Fibroblast of peridontal ligament (primary cell): Measurements from ENCODE around the gene UTP3.
"Not testable (repeated sequence)": the region's sequence is repeated elsewhere in the genome, so short reads cannot be mapped to it uniquely, and the experiment has no call there.

Experiments
- DNase-seq: peaks from one replicate; pipeline ENCODE4 v3.0.0-alpha.2; 2010; ENCODE audit errors: extremely low read depth

The UTP3 gene, protein sequence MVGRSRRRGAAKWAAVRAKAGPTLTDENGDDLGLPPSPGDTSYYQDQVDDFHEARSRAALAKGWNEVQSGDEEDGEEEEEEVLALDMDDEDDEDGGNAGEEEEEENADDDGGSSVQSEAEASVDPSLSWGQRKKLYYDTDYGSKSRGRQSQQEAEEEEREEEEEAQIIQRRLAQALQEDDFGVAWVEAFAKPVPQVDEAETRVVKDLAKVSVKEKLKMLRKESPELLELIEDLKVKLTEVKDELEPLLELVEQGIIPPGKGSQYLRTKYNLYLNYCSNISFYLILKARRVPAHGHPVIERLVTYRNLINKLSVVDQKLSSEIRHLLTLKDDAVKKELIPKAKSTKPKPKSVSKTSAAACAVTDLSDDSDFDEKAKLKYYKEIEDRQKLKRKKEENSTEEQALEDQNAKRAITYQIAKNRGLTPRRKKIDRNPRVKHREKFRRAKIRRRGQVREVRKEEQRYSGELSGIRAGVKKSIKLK

DNA sequence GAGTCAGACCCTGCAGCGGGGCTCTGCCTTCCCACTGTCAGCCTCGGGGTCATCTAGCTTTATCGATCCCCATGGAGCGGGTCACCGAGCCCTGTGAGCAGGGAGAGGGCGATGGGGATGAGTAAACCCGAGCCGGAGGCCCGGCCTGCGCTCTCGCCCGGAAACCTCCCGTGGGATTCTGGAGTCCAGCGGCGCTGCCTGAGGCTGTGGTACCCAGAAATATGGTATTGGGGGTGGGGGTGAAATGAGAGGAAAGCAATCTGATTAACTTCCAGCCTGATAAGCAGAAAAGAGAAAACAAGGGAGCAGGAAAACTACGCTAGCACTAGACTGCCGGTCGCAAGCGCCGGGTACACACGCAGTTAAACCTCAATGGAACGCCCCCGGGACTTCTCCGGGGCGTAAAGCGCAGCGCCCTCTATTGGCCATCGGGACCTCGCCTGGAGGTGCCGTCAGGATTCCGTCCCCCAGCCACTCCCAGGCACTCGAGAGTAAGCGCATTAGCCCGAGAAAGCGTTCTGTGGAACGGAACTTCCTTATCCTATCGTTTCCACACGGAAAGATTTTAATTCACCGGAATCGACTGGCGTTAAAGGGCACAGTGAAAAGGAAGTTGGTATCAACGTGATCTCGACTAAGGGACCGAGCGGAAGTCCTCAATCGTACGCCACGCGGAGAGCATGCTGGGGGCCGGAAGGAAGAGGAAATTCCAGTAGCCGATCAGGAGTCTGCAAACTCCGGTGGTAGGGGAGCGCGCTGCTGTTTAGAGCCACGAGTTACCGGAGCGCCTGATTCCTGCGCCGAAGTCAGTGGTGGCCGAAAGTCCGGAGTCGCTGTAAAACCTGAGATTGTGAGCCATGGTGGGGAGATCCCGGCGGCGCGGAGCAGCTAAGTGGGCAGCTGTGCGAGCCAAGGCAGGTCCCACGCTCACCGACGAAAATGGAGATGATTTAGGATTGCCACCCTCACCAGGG lies at the start of gene UTP3:
Gene UTP3 (plus strand): TSS at position 712 of the 974 bp plus-strand sequence. CDS start 146 bp downstream, at position 858.
- peak; percentile 100 for DNase-seq

DNA sequence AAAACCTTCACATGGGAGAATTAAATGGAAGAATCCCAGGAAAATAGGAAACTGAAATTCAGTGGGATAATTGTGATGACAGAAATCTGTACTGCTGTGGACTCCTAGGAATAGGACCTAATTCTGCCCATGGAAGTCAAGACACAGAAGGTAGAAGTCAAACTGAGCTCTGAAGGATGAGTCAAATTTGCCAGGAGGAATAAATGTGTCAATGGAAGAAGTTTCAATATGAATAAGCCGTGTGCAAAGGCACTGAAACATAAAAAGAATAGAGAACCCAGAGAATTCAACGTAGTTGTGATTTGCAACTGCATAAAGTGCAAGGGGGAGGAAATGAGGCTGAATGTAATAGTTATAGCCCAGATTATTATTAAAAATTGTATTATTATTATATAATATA lies 48.1 kb upstream of the UTP3 start:
- no peak for DNase-seq

DNA sequence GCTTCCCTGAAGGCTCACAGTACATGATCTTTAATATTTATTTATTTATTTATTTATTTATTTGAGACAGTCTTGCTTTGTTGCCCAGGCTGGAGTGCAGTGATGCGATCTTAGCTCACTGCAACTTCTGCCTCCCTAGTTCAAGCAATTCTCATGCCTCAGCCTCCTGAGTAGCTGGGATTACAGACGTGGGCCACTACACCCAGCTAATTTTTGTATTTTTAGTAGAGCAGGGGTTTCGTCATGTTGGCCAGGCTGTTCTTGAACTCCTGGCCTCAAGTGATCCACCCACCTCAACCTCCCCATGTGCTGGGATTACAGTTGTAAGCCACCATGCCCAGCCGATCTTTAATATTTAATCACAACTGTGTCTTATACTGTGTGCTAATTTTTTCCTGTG lies 37.6 kb upstream of the UTP3 start:
- DNase-seq: not testable (repeated sequence)

DNA sequence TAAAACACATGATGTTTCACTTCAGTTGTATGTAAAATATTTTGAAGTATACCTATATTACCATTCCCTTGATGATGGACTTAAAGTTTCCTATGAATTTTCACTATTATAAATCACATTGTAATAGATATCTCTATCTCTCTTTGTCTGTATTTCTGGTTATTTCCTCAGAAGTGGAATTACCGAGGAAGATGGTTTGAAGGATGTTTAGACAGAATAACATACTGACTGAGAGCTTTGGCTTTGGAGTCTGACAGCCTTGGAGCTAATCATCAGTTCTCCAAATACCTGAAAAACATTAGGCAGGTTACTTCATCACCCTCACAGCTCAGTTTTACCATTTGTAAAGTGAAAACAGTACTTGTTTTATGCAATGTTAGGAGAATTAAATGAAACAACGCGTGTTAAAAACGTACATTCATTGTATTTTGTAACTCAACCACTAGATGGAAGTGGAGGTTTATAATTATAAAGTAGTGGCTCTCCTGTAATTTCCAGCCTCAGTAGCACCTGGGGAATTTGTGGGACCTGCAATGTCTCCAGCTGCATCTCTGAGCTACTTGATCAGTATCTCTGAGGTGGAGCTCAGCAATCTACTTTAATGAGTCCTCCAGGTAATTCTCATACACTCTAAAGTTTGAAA lies 36.3 kb upstream of the UTP3 start:
- DNase-seq: peak; percentile 68

DNA sequence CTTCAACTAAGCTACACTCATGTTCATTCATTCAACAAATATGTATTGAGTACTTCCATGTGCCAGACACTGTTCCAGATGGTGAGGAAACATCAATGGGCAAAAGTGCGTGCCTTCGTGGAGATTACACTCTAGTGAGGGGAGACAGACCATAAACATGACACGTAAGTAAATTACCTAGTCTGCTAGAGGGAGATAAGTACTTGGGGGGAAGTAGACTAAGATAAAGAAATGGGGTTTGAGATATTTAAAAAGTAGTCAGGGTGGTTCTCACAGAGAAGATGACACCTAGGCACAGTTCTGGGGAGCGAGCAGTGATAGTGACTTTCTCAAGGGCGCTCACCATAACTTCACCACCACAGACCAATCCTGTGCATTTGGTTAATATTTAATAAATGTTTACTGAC lies 33.7 kb upstream of the UTP3 start:
- no peak for DNase-seq

DNA sequence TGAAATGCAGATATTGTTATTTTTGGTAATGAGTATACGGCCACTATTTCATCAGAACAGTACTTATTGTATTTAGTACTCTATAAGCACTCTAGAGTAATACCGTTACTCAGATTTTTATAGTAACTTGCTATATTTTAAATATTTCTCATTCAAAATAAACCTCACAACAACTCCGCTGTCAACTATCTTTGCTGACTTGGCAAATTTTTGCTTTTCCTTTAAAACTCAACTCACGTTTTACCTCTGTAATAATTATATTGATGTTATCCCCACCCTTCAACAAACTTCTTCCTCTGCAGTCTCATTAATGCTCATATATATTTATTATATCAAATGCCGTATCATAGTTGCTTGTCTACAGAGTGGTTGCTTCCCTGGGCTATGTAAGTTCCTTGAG lies 31.0 kb upstream of the UTP3 start:
- DNase-seq: no peak

DNA sequence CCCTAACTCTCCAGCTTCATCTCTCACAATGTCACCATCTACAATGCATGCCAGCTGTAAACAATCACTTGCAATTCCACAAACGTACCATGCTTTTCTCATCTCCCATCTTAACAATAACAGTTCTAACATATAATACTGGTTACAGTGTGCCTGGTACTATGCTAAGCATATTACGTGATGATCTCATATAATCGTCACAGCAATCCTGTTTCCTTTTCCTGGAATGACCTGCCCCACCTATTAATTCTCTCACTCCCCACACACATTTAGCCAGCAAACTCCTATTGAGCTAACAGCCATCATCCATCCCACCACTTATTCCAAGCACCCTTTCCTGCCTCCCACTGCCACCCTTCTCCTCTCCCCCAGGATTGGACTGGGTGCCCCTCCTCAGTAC lies 29.9 kb upstream of the UTP3 start:
- DNase-seq: no peak

DNA sequence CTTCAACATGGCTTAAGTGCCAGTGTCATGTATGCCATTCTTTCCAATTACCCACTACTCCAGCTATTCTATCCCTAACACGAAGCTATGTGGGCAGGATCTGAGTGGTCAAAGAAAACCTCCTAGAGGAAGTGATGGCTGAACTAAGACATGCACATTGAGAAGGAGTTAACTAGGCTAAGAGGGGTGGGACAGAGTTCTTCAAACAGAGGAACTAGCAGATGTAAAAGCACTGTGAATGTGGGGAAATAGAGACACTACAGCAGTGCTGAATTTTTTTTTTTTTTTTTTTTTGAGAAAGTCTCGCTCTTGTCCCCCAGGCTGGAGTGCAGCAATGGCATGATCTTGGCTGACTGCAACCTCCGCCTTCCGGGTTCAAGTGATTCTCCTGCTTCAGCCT lies 28.2 kb upstream of the UTP3 start:
- DNase-seq: no peak

DNA sequence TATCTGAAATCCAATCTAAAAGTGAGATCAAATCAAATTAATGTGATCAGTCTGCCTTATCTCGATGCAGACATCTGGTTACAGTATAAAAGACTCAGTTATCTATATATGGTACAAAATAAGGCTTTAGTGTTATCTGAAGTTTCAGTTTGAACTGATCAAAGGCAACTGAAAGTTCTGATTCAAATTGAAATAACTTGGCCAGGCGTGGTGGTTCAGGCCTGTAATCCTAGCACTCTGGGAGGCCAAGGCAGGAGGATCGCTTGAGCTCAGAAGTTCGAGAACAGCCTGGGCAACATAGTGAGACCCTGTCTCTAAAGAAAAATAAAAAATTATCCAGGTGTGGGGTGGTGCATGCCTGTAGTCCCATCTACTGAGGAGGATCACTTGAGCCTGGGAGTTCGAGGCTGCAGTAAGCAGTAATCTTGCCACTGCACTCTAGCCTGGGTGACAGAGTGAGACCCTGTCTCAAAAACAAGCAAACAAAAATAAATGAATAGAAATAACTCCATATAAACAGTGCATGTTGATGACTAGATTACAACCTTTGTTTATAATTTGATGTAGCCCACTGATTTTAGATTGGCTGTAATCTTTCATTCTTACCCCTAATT lies 26.9 kb upstream of the UTP3 start:
- DNase-seq: not testable (repeated sequence)

DNA sequence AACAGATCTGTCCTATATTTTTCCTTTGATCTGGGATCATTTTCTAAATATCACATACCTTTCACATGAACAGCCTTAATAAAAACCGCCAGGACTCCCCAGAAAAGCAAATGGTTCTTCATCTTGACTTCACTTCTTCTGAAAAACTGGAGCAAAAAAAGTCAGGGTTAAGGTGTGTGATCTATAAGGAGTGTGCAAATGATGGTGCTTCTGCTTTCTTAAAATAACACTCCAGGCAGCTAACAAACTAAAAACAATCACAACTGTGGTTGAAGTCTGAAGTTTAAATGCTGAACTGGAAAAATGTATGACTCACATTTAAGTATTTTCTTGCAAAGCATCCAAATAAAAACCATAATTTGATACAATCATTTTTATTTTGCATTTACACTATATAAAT lies 22.0 kb upstream of the UTP3 start, which contains the start of gene JCHAIN:
Gene JCHAIN (minus strand): TSS at position 140 of the 400 bp plus-strand sequence. CDS start 18 bp downstream, at position 122.
- DNase-seq: peak; percentile 43

DNA sequence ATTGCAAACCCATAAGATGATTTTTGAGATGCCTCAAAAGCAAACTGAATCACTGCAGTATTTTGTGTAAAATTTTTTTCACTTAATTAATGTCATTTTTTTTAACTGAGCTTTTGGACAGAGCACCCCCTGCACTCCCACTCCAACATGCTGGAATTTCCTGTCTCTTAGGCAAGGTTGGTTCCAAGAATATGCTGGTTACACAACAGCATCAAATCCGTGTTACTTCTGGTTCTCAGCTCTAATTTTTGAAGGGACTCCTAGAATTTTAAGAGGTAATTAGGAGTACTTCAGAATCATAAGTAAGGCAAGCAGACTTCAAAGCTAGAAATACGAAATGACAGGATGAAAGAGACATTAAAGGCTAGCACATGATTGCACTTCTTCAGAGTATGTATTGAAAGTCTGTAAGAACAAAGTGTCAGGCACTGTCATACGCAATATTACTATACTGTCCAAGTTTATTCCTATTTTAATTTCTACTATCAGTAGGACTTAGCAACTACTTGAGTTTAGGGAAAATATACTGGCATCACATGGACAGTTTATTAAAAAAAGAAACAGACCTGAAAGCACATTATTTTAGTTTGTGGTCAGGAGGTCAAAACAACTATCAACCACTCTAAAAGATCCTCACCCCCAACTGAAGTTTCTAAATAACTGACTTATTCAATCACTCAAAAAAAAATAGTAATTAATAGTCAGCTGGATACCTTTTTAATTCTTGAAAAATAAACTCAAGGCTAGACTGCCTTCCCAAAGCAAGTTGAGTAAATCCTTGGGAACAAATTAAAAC lies 20.4 kb upstream of the UTP3 start:
- DNase-seq: no peak

DNA sequence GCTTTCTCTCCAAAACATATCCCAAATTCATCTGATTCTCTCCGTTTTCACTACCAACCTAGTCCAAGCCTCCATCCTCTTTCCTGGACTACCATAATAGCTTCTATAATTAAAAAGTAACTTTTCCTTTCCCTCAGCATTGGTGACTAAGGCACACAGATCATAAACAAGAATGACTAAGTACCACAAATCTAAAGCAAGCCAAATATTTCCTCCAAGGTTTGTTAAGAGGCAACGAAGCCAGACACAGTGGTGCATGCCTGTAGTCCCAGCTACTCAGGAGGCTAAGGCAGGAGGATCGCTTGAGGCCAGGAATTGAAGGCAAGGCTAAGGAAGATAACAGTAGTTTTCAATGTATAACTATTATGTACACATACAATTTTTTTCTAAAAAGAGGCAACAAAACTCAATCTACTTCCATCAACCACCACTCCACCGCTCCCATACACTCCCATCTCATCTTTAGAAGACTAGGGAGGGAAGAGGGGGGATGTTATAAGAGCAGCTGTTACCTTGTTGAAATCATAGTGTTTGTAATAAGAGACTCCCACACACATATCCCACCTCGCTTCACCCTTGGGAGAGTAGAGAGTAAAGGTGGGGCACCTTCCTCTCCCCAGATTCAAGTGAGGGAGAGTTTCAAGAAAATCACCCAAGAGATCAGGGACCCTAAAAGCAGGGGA lies 17.9 kb upstream of the UTP3 start:
- peak; percentile 39 for DNase-seq

DNA sequence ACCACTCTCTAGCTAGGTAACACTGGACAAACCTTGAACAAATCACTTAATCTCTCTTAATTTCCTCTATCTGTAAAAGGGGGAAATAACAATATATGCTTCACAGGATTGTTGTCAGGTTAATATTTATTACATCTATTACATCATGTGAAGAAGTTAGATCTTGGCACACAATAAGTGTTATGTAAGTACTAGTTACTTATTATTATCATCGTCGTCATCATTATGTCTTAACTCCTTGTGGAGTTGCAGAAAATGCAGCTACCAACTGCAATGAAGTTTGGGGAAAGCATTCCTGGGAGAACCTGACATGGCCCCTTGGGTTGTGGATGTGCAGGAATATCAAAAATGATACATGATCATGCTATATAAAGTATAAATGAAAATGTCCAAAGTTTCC lies 17.2 kb upstream of the UTP3 start:
- DNase-seq: no peak

DNA sequence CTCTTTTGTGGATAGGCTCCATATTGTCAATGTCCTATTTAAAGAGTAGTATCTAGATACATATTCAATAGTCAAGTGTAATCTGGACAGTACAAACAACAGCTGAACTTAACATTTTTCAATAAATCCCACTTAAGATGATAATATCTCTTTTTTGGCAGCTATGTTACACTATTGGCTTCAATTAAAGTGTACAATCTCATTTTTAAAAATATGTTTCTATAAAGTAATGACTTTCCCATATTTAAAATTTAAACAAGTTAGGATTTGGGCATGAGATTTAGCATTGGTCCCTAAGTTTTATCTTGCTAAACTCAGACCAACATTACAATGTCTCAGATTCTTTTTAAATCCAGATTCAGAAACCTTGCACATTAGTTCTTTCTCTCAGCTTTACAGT lies 14.1 kb upstream of the UTP3 start:
- DNase-seq: no peak

DNA sequence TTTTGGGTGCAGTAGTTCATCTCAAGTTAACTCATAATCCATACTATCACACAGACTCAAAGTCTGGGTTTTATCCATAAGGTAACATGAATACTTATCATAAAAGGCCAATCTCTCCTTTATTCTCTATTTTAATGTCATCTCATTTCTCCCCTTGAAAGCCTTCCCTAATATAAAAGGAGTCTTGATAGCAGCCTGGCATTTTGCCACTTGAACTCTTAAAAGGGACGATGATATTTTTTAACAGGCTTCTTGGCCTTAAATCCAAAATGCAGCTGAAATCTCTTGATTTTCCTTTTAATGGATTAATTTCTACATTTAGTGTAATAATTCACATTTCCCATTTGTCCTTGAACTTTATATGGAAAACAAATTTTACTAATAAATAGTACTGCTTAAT lies 13.6 kb upstream of the UTP3 start:
- no peak for DNase-seq

DNA sequence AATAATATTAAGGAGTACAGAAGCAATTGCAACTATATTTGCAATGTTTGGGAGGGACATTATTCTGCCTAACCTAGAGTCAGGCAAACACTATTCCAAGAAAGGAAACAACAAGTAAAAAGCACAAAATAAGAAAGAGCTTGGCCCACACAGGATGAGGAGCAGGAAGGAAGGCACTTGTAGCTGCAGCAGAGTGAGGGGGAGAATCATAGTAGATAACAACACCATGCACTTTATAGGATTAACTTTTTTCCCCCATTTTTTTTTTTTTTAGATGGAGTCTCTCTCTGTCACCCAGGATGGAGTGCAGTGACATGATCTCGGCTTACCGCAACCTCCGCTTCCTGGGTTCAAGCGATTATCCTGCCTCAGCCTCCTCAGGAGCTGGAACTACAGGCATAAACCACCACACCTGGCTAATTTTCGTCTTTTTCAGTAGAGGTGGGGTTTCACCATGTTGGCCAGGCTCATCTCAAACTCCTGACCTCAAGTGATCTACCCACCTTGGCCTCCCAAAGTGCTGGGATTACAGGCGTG lies 11.7 kb upstream of the UTP3 start:
- no peak for DNase-seq

DNA sequence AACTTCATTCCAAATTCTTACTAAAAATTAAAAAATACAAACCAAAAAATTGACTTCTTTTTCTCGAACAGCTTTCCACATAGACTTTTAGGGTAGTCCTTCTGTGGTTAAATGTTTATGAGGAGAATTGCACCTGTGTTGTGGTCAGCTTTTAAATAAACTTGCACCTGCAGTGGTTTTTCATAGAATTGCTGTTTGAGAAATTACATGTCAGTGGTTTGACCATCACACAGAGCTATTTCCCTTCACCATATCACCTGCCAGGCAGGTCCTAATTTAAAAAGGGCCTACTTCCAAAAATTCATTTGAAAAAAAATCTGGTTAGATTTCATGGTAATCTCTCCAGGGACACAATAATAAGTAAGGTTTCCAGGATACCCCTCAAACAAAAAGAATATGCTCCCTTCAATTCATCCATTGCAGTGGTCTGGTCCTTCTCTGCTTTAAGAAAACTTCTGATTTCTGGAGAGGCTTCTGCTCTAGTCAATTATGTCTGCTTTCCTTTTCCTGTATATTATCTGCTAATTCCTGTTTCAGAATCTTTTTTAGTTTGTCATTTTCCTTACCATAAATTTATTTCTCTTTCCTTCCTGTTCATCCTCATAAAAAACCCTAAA lies 9.8 kb upstream of the UTP3 start:
- no peak for DNase-seq

DNA sequence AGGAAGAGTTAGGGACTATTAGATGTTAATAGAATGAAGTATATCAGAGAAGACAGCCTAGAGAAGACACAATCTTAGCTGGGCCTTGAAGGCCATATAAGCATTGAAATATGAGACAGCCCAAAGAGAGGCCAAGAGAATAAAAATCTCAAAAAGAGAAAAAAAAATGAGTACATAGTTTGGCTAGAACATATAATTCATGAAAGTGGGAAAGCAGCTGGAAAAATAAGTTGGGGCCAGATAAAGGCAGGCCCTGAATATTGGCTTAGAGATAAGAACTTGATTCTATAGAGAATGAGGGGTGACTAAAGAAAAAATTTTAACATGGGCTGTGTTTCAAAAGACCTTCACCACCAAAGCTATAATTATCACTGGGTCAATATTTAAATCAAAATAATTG lies 7.4 kb upstream of the UTP3 start:
- DNase-seq: no peak

DNA sequence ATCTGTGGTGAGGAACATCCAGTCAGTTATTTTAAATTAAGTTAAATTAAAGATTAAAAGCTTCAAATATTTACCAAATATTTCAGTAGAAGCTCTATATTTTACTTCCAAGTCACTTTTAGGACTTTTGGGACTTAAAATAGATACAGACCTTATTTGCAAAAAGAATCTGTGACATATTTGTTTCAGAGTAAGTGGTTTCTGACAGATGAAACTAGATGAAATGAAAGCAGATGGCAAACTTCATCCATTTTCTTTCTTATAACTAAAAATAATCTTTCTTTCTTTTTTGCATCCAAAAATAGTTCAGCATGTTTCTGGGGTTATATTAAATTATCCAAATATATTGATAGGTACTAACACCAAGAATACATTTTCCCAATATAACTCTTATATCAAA lies 6.6 kb upstream of the UTP3 start:
- no peak for DNase-seq
